GM12878 (cell line): ENCODE results near the gene BRIX1. TPM values are rescaled to one million over a fixed set of nuclear protein-coding genes. Genes with fewer than 3 reads are reported as not detected.

Experiments
- BHLHE40 ChIP-seq, 2 experiments: fragments of 450-650 bp in 1 of 2; IDR thresholded peaks; 2 replicates each; pipeline ENCODE4 v1.6.1; 2011 to 2017; ENCODE audit warnings: low read depth in 2 of 2, borderline replicate concordance in 1 of 2, improper control_type of control experiment in 1 of 2, low read length in 1 of 2, mild to moderate bottlenecking in 1 of 2
- CBFB ChIP-seq: IDR thresholded peaks from 2 replicates; pipeline ENCODE4 v1.6.1; 2016; ENCODE audit warnings: antibody characterized with exemption, low read depth
- CEBPZ ChIP-seq: fragments of 150-350 bp; IDR thresholded peaks from 2 replicates; pipeline ENCODE4 v1.6.1; 2016; ENCODE audit warnings: low read depth, low read length
- E4F1 ChIP-seq: fragments of 450-650 bp; IDR thresholded peaks from 2 replicates; pipeline ENCODE4 v1.6.1; 2018; ENCODE audit warnings: borderline replicate concordance, mild to moderate bottlenecking; ENCODE audit not compliant: partially characterized antibody
- EED ChIP-seq: sonication (generic); IDR thresholded peaks from 2 replicates; pipeline ENCODE4 v1.6.1; 2016; ENCODE audit warnings: antibody characterized with exemption, low read depth
- EZH2 ChIP-seq: IDR thresholded peaks from 2 replicates; pipeline ENCODE4 v1.6.1; 2012; ENCODE audit warnings: low read depth, mild to moderate bottlenecking, control low read depth, inconsistent platforms, low read length, borderline replicate concordance; ENCODE audit not compliant: control insufficient read depth
- FOXK2 ChIP-seq: fragments of 450-650 bp; IDR thresholded peaks from 2 replicates; pipeline ENCODE4 v1.6.1; 2017; ENCODE audit warnings: mild to moderate bottlenecking, moderate library complexity
- GATAD2B ChIP-seq: fragments of 450-650 bp; conservative IDR thresholded peaks from 2 replicates; pipeline ENCODE4 v1.6.1; 2017; ENCODE audit warnings: low read depth, mild to moderate bottlenecking, moderate library complexity
- IKZF2 ChIP-seq, 2 experiments: fragments of 450-650 bp; IDR thresholded peaks; 2 replicates each; pipeline ENCODE4 v1.6.1; 2017; ENCODE audit warnings: mild to moderate bottlenecking in 2 of 2, moderate library complexity in 2 of 2
- JUNB ChIP-seq: IDR thresholded peaks from 2 replicates; pipeline ENCODE4 v1.6.1; 2016; ENCODE audit warnings: antibody characterized with exemption, mild to moderate bottlenecking
- KAT2A ChIP-seq: conservative IDR thresholded peaks from 2 replicates; pipeline ENCODE4 v1.6.1; 2011; ENCODE audit warnings: low read depth, low read length; ENCODE audit not compliant: control insufficient read depth
- NR2F1 ChIP-seq: fragments of 450-650 bp; conservative IDR thresholded peaks from 2 replicates; pipeline ENCODE4 v1.6.1; 2017; ENCODE audit warnings: mild to moderate bottlenecking
- NRF1 ChIP-seq: conservative IDR thresholded peaks from 2 replicates; pipeline ENCODE4 v1.6.1; 2011; ENCODE audit warnings: mild to moderate bottlenecking, low read depth, low read length, improper control_type of control experiment
- RUNX3 ChIP-seq: IDR thresholded peaks from 2 replicates; pipeline ENCODE4 v1.6.1; 2012; ENCODE audit warnings: low read length, inconsistent platforms
- SIX5 ChIP-seq: IDR thresholded peaks from 2 replicates; pipeline ENCODE4 v1.6.1; 2011; ENCODE audit warnings: mild to moderate bottlenecking, low read depth, low read length, moderate library complexity; ENCODE audit not compliant: severe bottlenecking
- SMAD1 ChIP-seq: fragments of 450-650 bp; IDR thresholded peaks from 2 replicates; pipeline ENCODE4 v1.6.1; 2018; ENCODE audit warnings: mild to moderate bottlenecking, low read depth; ENCODE audit not compliant: partially characterized antibody
- SMARCA5 ChIP-seq: fragments of 450-650 bp; IDR thresholded peaks from 2 replicates; pipeline ENCODE4 v1.6.1; 2017; ENCODE audit warnings: mild to moderate bottlenecking
- SP1 ChIP-seq: IDR thresholded peaks from one replicate; pipeline ENCODE4 v1.6.1; 2011; ENCODE audit warnings: low read depth, low read length
- SUPT20H ChIP-seq: IDR thresholded peaks from 2 replicates; pipeline ENCODE4 v1.6.1; 2011; ENCODE audit warnings: low read depth, mild to moderate bottlenecking, low read length, moderate library complexity, borderline replicate concordance; ENCODE audit not compliant: control insufficient read depth
- ZNF217 ChIP-seq: fragments of 450-650 bp; IDR thresholded peaks from 2 replicates; pipeline ENCODE4 v1.6.1; 2017; ENCODE audit warnings: antibody characterized with exemption, mild to moderate bottlenecking
- polyA plus RNA-seq, 11 experiments: library from polyadenylated mRNA; depleted of rRNA in 4 of 11; unstranded in 6 of 11; stranded (reverse) in 5 of 11; fragments of >200 nt; fragmentation: Nextera tagmentation in 4 of 11; fragmentation: Illumina TruSeq in 1 of 11; extraction: Ambion mirVana in 4 of 11; extraction: Trizol in 1 of 11; gene quantifications; 1 replicate in 1 of 11; 2 replicates in 10 of 11; pipeline versions ENCODE4 v1.2.1 to v1.2.3, GENCODE V29; 2011 to 2016; ENCODE audit warnings: inconsistent platforms in 2 of 11, missing spikeins in 2 of 11, low read depth in 1 of 11
- total RNA-seq, 4 experiments: library from RNA; depleted of rRNA in 3 of 4; stranded (reverse); fragments of >200 nt in 3 of 4; fragmentation: Illumina TruSeq in 1 of 4; extraction: Trizol in 1 of 4; gene quantifications; 2 replicates each; pipeline versions ENCODE4 v1.2.1 to v1.2.3, GENCODE V29; 2013 to 2021
- TF ChIP-seq, protein P1 (sequence below), 3 experiments: IDR thresholded peaks in 2 of 3; conservative IDR thresholded peaks in 1 of 3; 2 replicates each; pipeline ENCODE4 v1.5.1; 2011; ENCODE audit warnings: low read depth in 3 of 3, low read length in 3 of 3, mild to moderate bottlenecking in 3 of 3, control low read depth in 2 of 3, moderate library complexity in 2 of 3, inconsistent platforms in 1 of 3, mixed read lengths in 1 of 3; ENCODE audit not compliant: control insufficient read depth in 2 of 3, insufficient read depth in 1 of 3; ENCODE audit errors: extremely low read depth in 1 of 3
- TF ChIP-seq, protein P2 (sequence below): IDR thresholded peaks from 2 replicates; pipeline ENCODE4 v1.6.1; 2011; ENCODE audit warnings: borderline replicate concordance, low read depth, mild to moderate bottlenecking, moderate library complexity, mixed read lengths, low read length; ENCODE audit not compliant: insufficient read depth; ENCODE audit errors: extremely low read length

Gene BRIX1
- total and polyA plus RNA-seq, 10 of the 15 experiments (the other 5 are each of a cell fraction or from before 2014, with no cell fraction given) = 48.3 to 119 (median 78.9) TPM

DNA sequence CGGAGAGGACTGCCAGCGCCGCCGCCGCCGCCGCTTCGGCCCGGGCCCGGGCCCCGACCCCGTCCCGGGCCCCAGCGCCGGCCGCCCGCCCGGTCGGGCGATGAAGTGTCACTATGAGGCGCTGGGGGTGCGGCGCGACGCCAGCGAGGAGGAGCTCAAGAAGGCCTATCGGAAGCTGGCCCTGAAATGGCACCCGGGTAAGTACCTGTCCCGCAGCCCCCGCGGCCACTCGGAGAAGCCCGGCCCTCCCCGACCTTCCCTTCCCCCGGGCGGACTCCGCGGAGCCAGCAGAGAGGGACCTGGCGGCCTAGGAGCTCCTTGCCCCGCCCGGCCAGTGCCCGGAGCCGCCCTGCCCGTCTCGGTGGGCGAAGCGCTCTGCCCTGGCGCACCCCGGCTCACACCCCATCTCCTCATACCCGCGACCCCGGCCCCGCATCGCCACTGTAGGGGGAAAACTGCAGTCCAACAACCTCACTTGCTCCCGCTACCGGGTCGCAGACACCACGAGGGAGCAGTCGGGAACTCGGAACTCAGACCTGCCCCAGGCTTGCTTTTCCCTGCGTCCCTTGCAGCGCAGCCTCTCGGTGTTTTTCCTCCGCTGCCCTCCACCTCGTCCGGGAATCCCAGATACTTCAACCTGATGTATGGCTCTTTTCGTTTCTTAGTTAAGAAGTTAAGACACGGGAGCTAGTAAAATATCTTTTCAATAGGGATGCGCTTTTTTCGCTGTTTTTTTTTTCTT, 14.4 kb downstream of the BRIX1 start (continued):
- TF ChIP-seq CEBPZ (no peak), FOXK2 (no peak), IKZF2 (IDR thresholded peaks at IDR 0.05) (peak; percentile 26 to 28; a peak in 3 of 4 replicates), E4F1 (no peak), EZH2 (no peak), SMAD1 (no peak), SUPT20H (no peak), GATAD2B (peak; percentile 87), SIX5 (no peak), SP1 (peak; percentile 24), ZNF217 (no peak), KAT2A (no peak), NR2F1 (peak; percentile 50), BHLHE40 (IDR thresholded peaks at IDR 0.05; ENCODE audit: borderline replicate concordance in 1 of 2, low read depth in 2 of 2, low read length in 1 of 2) (no peak), CBFB (no peak), RUNX3 (0 out of 2 replicates have a peak, but pooled peaks have one; percentile 14), NRF1 (no peak), EED (0 out of 2 replicates have a peak, but pooled peaks have one; percentile 22), JUNB (no peak), SMARCA5 (peak; percentile 35; the same call in 1 of the 2 replicates)
- TF ChIP-seq, protein P1, sequence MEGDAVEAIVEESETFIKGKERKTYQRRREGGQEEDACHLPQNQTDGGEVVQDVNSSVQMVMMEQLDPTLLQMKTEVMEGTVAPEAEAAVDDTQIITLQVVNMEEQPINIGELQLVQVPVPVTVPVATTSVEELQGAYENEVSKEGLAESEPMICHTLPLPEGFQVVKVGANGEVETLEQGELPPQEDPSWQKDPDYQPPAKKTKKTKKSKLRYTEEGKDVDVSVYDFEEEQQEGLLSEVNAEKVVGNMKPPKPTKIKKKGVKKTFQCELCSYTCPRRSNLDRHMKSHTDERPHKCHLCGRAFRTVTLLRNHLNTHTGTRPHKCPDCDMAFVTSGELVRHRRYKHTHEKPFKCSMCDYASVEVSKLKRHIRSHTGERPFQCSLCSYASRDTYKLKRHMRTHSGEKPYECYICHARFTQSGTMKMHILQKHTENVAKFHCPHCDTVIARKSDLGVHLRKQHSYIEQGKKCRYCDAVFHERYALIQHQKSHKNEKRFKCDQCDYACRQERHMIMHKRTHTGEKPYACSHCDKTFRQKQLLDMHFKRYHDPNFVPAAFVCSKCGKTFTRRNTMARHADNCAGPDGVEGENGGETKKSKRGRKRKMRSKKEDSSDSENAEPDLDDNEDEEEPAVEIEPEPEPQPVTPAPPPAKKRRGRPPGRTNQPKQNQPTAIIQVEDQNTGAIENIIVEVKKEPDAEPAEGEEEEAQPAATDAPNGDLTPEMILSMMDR (IDR thresholded peaks at IDR 0.05 in 2 of 3, conservative IDR thresholded peaks at IDR 0.05 in 1 of 3; ENCODE audit: control insufficient read depth in 2 of 3, extremely low read depth in 1 of 3, insufficient read depth in 1 of 3, low read depth in 3 of 3, low read length in 3 of 3) = no peak
- TF ChIP-seq, protein P2, sequence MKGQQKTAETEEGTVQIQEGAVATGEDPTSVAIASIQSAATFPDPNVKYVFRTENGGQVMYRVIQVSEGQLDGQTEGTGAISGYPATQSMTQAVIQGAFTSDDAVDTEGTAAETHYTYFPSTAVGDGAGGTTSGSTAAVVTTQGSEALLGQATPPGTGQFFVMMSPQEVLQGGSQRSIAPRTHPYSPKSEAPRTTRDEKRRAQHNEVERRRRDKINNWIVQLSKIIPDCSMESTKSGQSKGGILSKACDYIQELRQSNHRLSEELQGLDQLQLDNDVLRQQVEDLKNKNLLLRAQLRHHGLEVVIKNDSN = no peak
